Heart left ventricle (tissue), 16 donors: ENCODE measurements around the gene NFATC2. TPM values are rescaled to one million over a fixed set of nuclear protein-coding genes. Genes with fewer than 3 reads are reported as not detected.

Experiments used
- ATAC-seq, 4 donors: fragments of 200-7000 bp; cut with Tn5 transposase; one replicate each; pipeline ENCODE4 v1.9.1; 2020 to 2022; ENCODE audit warnings: moderate library complexity in 4 of 4, mild to moderate bottlenecking in 3 of 4, moderate number of reproducible peaks in 1 of 4
- DNase-seq, 5 donors: peaks; one replicate each; pipeline ENCODE4 v3.0.0-alpha.2; 2020
- H3K27ac ChIP-seq, 12 donors: fragments of 200-600 bp; sonication (generic) in 4 of 12; one replicate each; pipeline versions ENCODE4 v1.5.0 to v1.8.0; 2016 to 2022; ENCODE audit warnings: mild to moderate bottlenecking in 2 of 12
- H3K27me3 ChIP-seq, 9 donors: fragments of 200-600 bp; sonication (generic) in 2 of 9; one replicate each; pipeline versions ENCODE4 v1.5.1 to v1.8.0; 2016 to 2022; ENCODE audit warnings: mild to moderate bottlenecking in 3 of 9
- H3K36me3 ChIP-seq, 9 donors: fragments of 200-600 bp; sonication (generic) in 2 of 9; one replicate each; pipeline versions ENCODE4 v1.5.0 to v1.8.0; 2018 to 2022; ENCODE audit warnings: mild to moderate bottlenecking in 2 of 9
- H3K4me1 ChIP-seq, 12 donors: fragments of 200-600 bp; sonication (generic) in 4 of 12; one replicate each; pipeline versions ENCODE4 v1.5.0 to v1.8.0; 2016 to 2022; ENCODE audit warnings: mild to moderate bottlenecking in 3 of 12
- H3K4me3 ChIP-seq, 12 donors: fragments of 200-600 bp; sonication (generic) in 4 of 12; one replicate each; pipeline versions ENCODE4 v1.5.0 to v1.8.0; 2017 to 2022; ENCODE audit warnings: mild to moderate bottlenecking in 9 of 12, moderate library complexity in 4 of 12
- H3K9me3 ChIP-seq, 12 donors: fragments of 200-600 bp; sonication (generic) in 4 of 12; one replicate each; pipeline versions ENCODE4 v1.5.0 to v1.8.0; 2016 to 2022; ENCODE audit warnings: mild to moderate bottlenecking in 1 of 12
- CTCF ChIP-seq, 12 donors: fragments of 200-600 bp; sonication (generic) in 4 of 12; IDR thresholded peaks; one replicate each; pipeline versions ENCODE4 v1.5.0 to v1.8.0; 2018 to 2022; ENCODE audit warnings: antibody characterized with exemption in 12 of 12, mild to moderate bottlenecking in 5 of 12
- POLR2A ChIP-seq, 2 donors: fragments of 450-650 bp; IDR thresholded peaks; one replicate each; pipeline ENCODE4 v1.6.1; 2017; ENCODE audit warnings: antibody characterized with exemption in 2 of 2, mild to moderate bottlenecking in 2 of 2, moderate library complexity in 2 of 2
- WGBS, 4 donors: extraction: QIAGEN DNeasy Blood & Tissue Kit in 2 of 4; methylation state at CpG; one replicate each; pipeline versions ENCODE4 v1.1.5 to v1.1.7; 2013 to 2018; 5-methylcytosine and 5-hydroxymethylcytosine counted together
- intact Hi-C, 10 donors: fragments of 100-400 bp; cut with DNase I; formaldehyde crosslinking; loops; one replicate each; pipeline versions ENCODE4 v1.11.1 to v1.14.2; 2022
- polyA plus RNA-seq, 2 donors: library from polyadenylated mRNA; stranded (reverse); fragments of 200-250 nt; gene quantifications; one replicate each; pipeline ENCODE4 v1.2.3, GENCODE V29; 2013
- total RNA-seq, 9 donors: library from RNA; depleted of rRNA in 2 of 9; stranded (reverse); fragments of >200 nt in 2 of 9; fragmentation: NEBNext Ultra II Directional in 3 of 9; extraction: Animal tissue kit (Norgen Biotek cat#: 25700) in 3 of 9; gene quantifications; one replicate each; pipeline versions ENCODE4 v1.1.0 to v1.2.4, GENCODE V29; 2016 to 2023
- donor health status: ischemic (EF 13 %, LVEDD 7.1; RV severe dilation, severe dysfunction).
- donor health status: healthy with polysubstance abuse.
- donor health status: DM: no; HTN: yes; CAD: no.
- donor health status: DM: no; HTN: no; CAD: no.
- donor health status: ischemic (EF 25% LVEDD 6.9; RV normal size, moderate dysfunction).
- donor health status: ischemic (EF 25% LVEDD 5.7; RV mildly dilated, moderate dysfunction).
- donor health status: healthy.
- donor health status: DM: yes; HTN: yes; CAD: no.
- donor health status: ischemic (EF 35%, LVEDD 5.7; RV mildly dilated, moderate dysfunction).
- donor health status: nonischemic (EF 11% LVEDD 7.7; RV severe dilation, severe dysfunction).
- donor health status: DM: yes; HTN: yes; CAD: no.
- donor health status: PGD.
- donor health status: ischemic (EF 29% LVEDD 5.4; RV normal size, mild dysfunction).
- donor health status: nonischemic (EF 23%, LVEDD 6.1; RV moderate dilation, normal function).

The NFATC2 gene
- total and polyA plus RNA-seq, 11 donors, result 0.76 to 7.6 (median 3.2) TPM

GRCh38 chr20:51450984-51451383 is 91.5 kb downstream of the NFATC2 start:
- Histone ChIP-seq H3K27ac (peak overlapping the region in 5 of 12 donors; percentile 1 to 80 (median 32)), H3K4me1 (peaks cover 5 to 50% (median 37%) of the 10 kb centered on the region in 12 donors), H3K9me3 (no peaks in the 10 kb centered on the region), H3K4me3 (no peak overlapping the region), H3K36me3 (peaks cover 0 to 30% (median 5%) of the 10 kb centered on the region in 9 donors), H3K27me3 (no peaks in the 10 kb centered on the region)
- DNase-seq (peak in 1 of 5 donors; percentile 20), ATAC-seq (no peak)
- intact Hi-C loops, result loop anchor here in 7 of 10 donors (5.0 to 10.0 kb wide), 4 partner anchors 84 to 121 kb away; partner anchors contain the start of gene NFATC2 (in 3 of the 7)
- 68 to 76% (median 76%) methylated on average over 3 of the region's 3 CpGs for WGBS, 4 donors
- no peak for TF ChIP-seq CTCF (IDR thresholded peaks at IDR 0.05)
- no peak for TF ChIP-seq POLR2A (IDR thresholded peaks at IDR 0.05)

- H3K27ac ChIP-seq, result peak overlapping the region in 6 of 12 donors; percentile 1 to 80 (median 27)
- 67 to 77% (median 73%) methylated on average over 5 of the region's 5 CpGs for WGBS, 4 donors
- H3K4me1 ChIP-seq, result peaks cover 5 to 49% (median 36%) of the 10 kb centered on the region in 12 donors
- no peaks in the 10 kb centered on the region for H3K9me3 ChIP-seq
- H3K4me3 ChIP-seq, result no peak overlapping the region
- ATAC-seq (no peak), DNase-seq (no peak)
- intact Hi-C loops, result loop anchor here in 7 of 10 donors (5.0 to 10.0 kb wide), 4 partner anchors 85 to 122 kb away; partner anchors contain the start of gene NFATC2 (in 3 of the 7)
- TF ChIP-seq CTCF (IDR thresholded peaks at IDR 0.05) (no peak), POLR2A (IDR thresholded peaks at IDR 0.05) (no peak)
- H3K36me3 ChIP-seq, result peaks cover 0 to 30% (median 5%) of the 10 kb centered on the region in 9 donors
- no peaks in the 10 kb centered on the region for H3K27me3 ChIP-seq
Measured at GRCh38 chr20:51450221-51450712, 92.3 kb downstream of the NFATC2 start.

GRCh38 chr20:51449498-51450220 is 92.9 kb downstream of the NFATC2 start:
- Histone ChIP-seq H3K9me3 (no peaks in the 10 kb centered on the region), H3K27ac (peak overlapping the region in 11 of 12 donors; percentile 31 to 82 (median 70)), H3K36me3 (peaks cover 0 to 30% (median 5%) of the 10 kb centered on the region in 9 donors), H3K4me3 (peak overlapping the region in 1 of 12 donors; percentile 32), H3K27me3 (no peaks in the 10 kb centered on the region), H3K4me1 (peaks cover 5 to 49% (median 36%) of the 10 kb centered on the region in 12 donors)
- DNase-seq, result peak in 1 of 5 donors; percentile 14
- no peak for ATAC-seq
- intact Hi-C loops, result loop anchor here in 8 of 10 donors (5.0 to 10.0 kb wide), 4 partner anchors 85 to 123 kb away; partner anchors contain the start of gene NFATC2 (in 3 of the 8)
- TF ChIP-seq POLR2A (IDR thresholded peaks at IDR 0.05) (no peak), CTCF (IDR thresholded peaks at IDR 0.05) (no peak)
- 65 to 75% (median 72%) methylated on average over 7 of the region's 7 CpGs for WGBS, 4 donors

- Histone ChIP-seq H3K4me3 (no peak overlapping the region), H3K27me3 (no peaks in the 10 kb centered on the region), H3K9me3 (no peaks in the 10 kb centered on the region), H3K4me1 (peaks cover 5 to 49% (median 36%) of the 10 kb centered on the region in 12 donors), H3K27ac (peak overlapping the region in 7 of 12 donors; percentile 15 to 82 (median 59)), H3K36me3 (peaks cover 0 to 13% (median 0%) of the 10 kb centered on the region in 9 donors)
- ATAC-seq, result no peak
- intact Hi-C loops, result loop anchor here in 1 of 10 donors (10.0 kb wide), 1 partner anchor 117 kb away; no protein-coding TSS in a partner anchor
- DNase-seq, result no peak
- TF ChIP-seq POLR2A (IDR thresholded peaks at IDR 0.05) (no peak), CTCF (IDR thresholded peaks at IDR 0.05) (no peak)
- 75 to 89% (median 82%) methylated on average over 5 of the region's 5 CpGs for WGBS, 4 donors
Measured at GRCh38 chr20:51447765-51448148, 94.8 kb downstream of the NFATC2 start.
